ENCODE results near the gene EN1.
A peak's percentile ranks its signal among the peaks of the same experiment; 100 is the strongest.

EN1 gene

GRCh38 chr2:118838741-118839455, 8.6 kb downstream of the EN1 start:
- Histone ChIP-seq H3K27me3 (ENCODE audit: control insufficient read depth, insufficient read depth, low read length) (no peaks in the 10 kb centered on the region), H3K36me3 (ENCODE audit: insufficient read depth, low read length) (peaks cover 13% of the 10 kb centered on the region), H3K4me1 (ENCODE audit: control insufficient read depth, insufficient read depth, low read length) (peaks cover 43% of the 10 kb centered on the region), H3K9ac (ENCODE audit: low read depth, low read length) (no peak overlapping the region), H3K4me2 (ENCODE audit: low read length) (peak overlapping the region; percentile 99), H3K4me3 (ENCODE audit: low read length) (no peak overlapping the region), H3K9me3 (replicated peaks; ENCODE audit: low read length) (no peaks in the 10 kb centered on the region)

GRCh38 chr2:118837621-118838020, 9.8 kb downstream of the EN1 start:
- H3K9me3 ChIP-seq (replicated peaks; ENCODE audit: low read length) = no peaks in the 10 kb centered on the region

GRCh38 chr2:118837067-118837466, 10.4 kb downstream of the EN1 start:
- peaks cover 36% of the 10 kb centered on the region for H3K4me1 ChIP-seq (ENCODE audit: control insufficient read depth, insufficient read depth, low read length)
- no peaks in the 10 kb centered on the region for H3K9me3 ChIP-seq (replicated peaks; ENCODE audit: low read length)
- H3K4me3 ChIP-seq (ENCODE audit: low read length) = no peak overlapping the region
- peaks cover 7% of the 10 kb centered on the region for H3K36me3 ChIP-seq (ENCODE audit: insufficient read depth, low read length)
- no peak overlapping the region for H3K9ac ChIP-seq (ENCODE audit: low read depth, low read length)
- H3K4me2 ChIP-seq (ENCODE audit: low read length) = no peak overlapping the region
- H3K27me3 ChIP-seq (ENCODE audit: control insufficient read depth, insufficient read depth, low read length) = no peaks in the 10 kb centered on the region

More at GRCh38 chr2:118837621-118838020, 9.8 kb downstream of the EN1 start:
- Histone ChIP-seq H3K27me3 (ENCODE audit: control insufficient read depth, insufficient read depth, low read length) (no peaks in the 10 kb centered on the region), H3K4me2 (ENCODE audit: low read length) (no peak overlapping the region), H3K4me1 (ENCODE audit: control insufficient read depth, insufficient read depth, low read length) (peaks cover 36% of the 10 kb centered on the region), H3K4me3 (ENCODE audit: low read length) (no peak overlapping the region), H3K36me3 (ENCODE audit: insufficient read depth, low read length) (peaks cover 9% of the 10 kb centered on the region), H3K9ac (ENCODE audit: low read depth, low read length) (no peak overlapping the region)

- Histone ChIP-seq H3K9me3 (replicated peaks; ENCODE audit: low read length) (no peaks in the 10 kb centered on the region), H3K4me2 (ENCODE audit: low read length) (peak overlapping the region; percentile 96), H3K36me3 (ENCODE audit: insufficient read depth, low read length) (peaks cover 7% of the 10 kb centered on the region), H3K4me1 (ENCODE audit: control insufficient read depth, insufficient read depth, low read length) (peaks cover 37% of the 10 kb centered on the region), H3K27me3 (ENCODE audit: control insufficient read depth, insufficient read depth, low read length) (no peaks in the 10 kb centered on the region), H3K4me3 (ENCODE audit: low read length) (peak overlapping the region; percentile 82), H3K9ac (ENCODE audit: low read depth, low read length) (peak overlapping the region; percentile 85)
These were observed 11.0 kb downstream of the EN1 start for GRCh38 chr2:118836411-118836930.

GRCh38 chr2:118835746-118836410, 11.6 kb downstream of the EN1 start:
- Histone ChIP-seq H3K36me3 (ENCODE audit: insufficient read depth, low read length) (peaks cover 7% of the 10 kb centered on the region), H3K4me3 (ENCODE audit: low read length) (peak overlapping the region; percentile 82), H3K4me1 (ENCODE audit: control insufficient read depth, insufficient read depth, low read length) (peaks cover 38% of the 10 kb centered on the region), H3K9me3 (replicated peaks; ENCODE audit: low read length) (no peaks in the 10 kb centered on the region), H3K4me2 (ENCODE audit: low read length) (peak overlapping the region; percentile 96), H3K9ac (ENCODE audit: low read depth, low read length) (peak overlapping the region; percentile 85), H3K27me3 (ENCODE audit: control insufficient read depth, insufficient read depth, low read length) (no peaks in the 10 kb centered on the region)

GRCh38 chr2:118834901-118835745, 12.3 kb downstream of the EN1 start:
- Histone ChIP-seq H3K4me1 (ENCODE audit: control insufficient read depth, insufficient read depth, low read length) (peaks cover 39% of the 10 kb centered on the region), H3K36me3 (ENCODE audit: insufficient read depth, low read length) (peaks cover 7% of the 10 kb centered on the region), H3K27me3 (ENCODE audit: control insufficient read depth, insufficient read depth, low read length) (no peaks in the 10 kb centered on the region), H3K9ac (ENCODE audit: low read depth, low read length) (peak overlapping the region; percentile 85), H3K4me3 (ENCODE audit: low read length) (peak overlapping the region; percentile 82), H3K4me2 (ENCODE audit: low read length) (peak overlapping the region; percentile 96), H3K9me3 (replicated peaks; ENCODE audit: low read length) (no peaks in the 10 kb centered on the region)

- H3K9me3 ChIP-seq (replicated peaks; ENCODE audit: low read length) = no peaks in the 10 kb centered on the region
These were observed 13.0 kb downstream of the EN1 start for GRCh38 chr2:118834440-118834810.

GRCh38 chr2:118833716-118834439, 13.6 kb downstream of the EN1 start:
- no peak overlapping the region for H3K4me3 ChIP-seq (ENCODE audit: low read length)
- H3K9ac ChIP-seq (ENCODE audit: low read depth, low read length) = no peak overlapping the region
- H3K9me3 ChIP-seq (replicated peaks; ENCODE audit: low read length) = no peaks in the 10 kb centered on the region
- H3K4me1 ChIP-seq (ENCODE audit: control insufficient read depth, insufficient read depth, low read length) = peaks cover 37% of the 10 kb centered on the region
- no peaks in the 10 kb centered on the region for H3K36me3 ChIP-seq (ENCODE audit: insufficient read depth, low read length)
- no peak overlapping the region for H3K4me2 ChIP-seq (ENCODE audit: low read length)
- H3K27me3 ChIP-seq (ENCODE audit: control insufficient read depth, insufficient read depth, low read length) = no peaks in the 10 kb centered on the region

More at GRCh38 chr2:118834440-118834810, 13.0 kb downstream of the EN1 start:
- H3K27me3 ChIP-seq (ENCODE audit: control insufficient read depth, insufficient read depth, low read length) = no peaks in the 10 kb centered on the region
- H3K4me3 ChIP-seq (ENCODE audit: low read length) = peak overlapping the region; percentile 82
- H3K4me1 ChIP-seq (ENCODE audit: control insufficient read depth, insufficient read depth, low read length) = peaks cover 37% of the 10 kb centered on the region
- H3K4me2 ChIP-seq (ENCODE audit: low read length) = peak overlapping the region; percentile 96
- H3K9ac ChIP-seq (ENCODE audit: low read depth, low read length) = peak overlapping the region; percentile 85
- peaks cover 3% of the 10 kb centered on the region for H3K36me3 ChIP-seq (ENCODE audit: insufficient read depth, low read length)

GRCh38 chr2:118832791-118833715, 14.4 kb downstream of the EN1 start:
- Histone ChIP-seq H3K4me2 (ENCODE audit: low read length) (no peak overlapping the region), H3K4me3 (ENCODE audit: low read length) (no peak overlapping the region), H3K4me1 (ENCODE audit: control insufficient read depth, insufficient read depth, low read length) (peaks cover 37% of the 10 kb centered on the region), H3K9ac (ENCODE audit: low read depth, low read length) (no peak overlapping the region), H3K27me3 (ENCODE audit: control insufficient read depth, insufficient read depth, low read length) (no peaks in the 10 kb centered on the region), H3K36me3 (ENCODE audit: insufficient read depth, low read length) (no peaks in the 10 kb centered on the region), H3K9me3 (replicated peaks; ENCODE audit: low read length) (no peaks in the 10 kb centered on the region)

GRCh38 chr2:118832071-118832790, 15.2 kb downstream of the EN1 start:
- no peak overlapping the region for H3K4me3 ChIP-seq (ENCODE audit: low read length)
- H3K9ac ChIP-seq (ENCODE audit: low read depth, low read length) = no peak overlapping the region
- no peaks in the 10 kb centered on the region for H3K27me3 ChIP-seq (ENCODE audit: control insufficient read depth, insufficient read depth, low read length)
- no peaks in the 10 kb centered on the region for H3K36me3 ChIP-seq (ENCODE audit: insufficient read depth, low read length)
- no peak overlapping the region for H3K4me2 ChIP-seq (ENCODE audit: low read length)
- H3K4me1 ChIP-seq (ENCODE audit: control insufficient read depth, insufficient read depth, low read length) = peaks cover 37% of the 10 kb centered on the region
- H3K9me3 ChIP-seq (replicated peaks; ENCODE audit: low read length) = no peaks in the 10 kb centered on the region
